ENCODE data around the gene HERC3. TPM values are rescaled to one million over a fixed set of nuclear protein-coding genes. Genes with fewer than 3 reads are reported as not detected.

Gene HERC3
- total and polyA plus RNA-seq, 8 donors, result 4.4 to 58.0 (median 34.2) TPM

- DNase-seq, result peak; percentile 62 to 92
- H3K27me3 ChIP-seq, result no peaks in the 10 kb centered on the region
- peaks cover 0 to 30% (median 27%) of the 10 kb centered on the region in 4 donors for H3K36me3 ChIP-seq
- H3K9me3 ChIP-seq, result no peaks in the 10 kb centered on the region
- peak within 1 kb of the TSS; percentile 52 to 87 (median 82) for H3K27ac ChIP-seq
- peak within 1 kb of the TSS; percentile 51 to 62 (median 57) for H3K4me3 ChIP-seq
- peaks cover 0 to 25% (median 5%) of the 10 kb centered on the region in 4 donors for H3K4me1 ChIP-seq
- 51 to 62% (median 54%) methylated on average over 30 to 40 of the region's 40 CpGs for WGBS, 5 donors
- no peak for TF ChIP-seq EP300 (IDR thresholded peaks at IDR 0.05)
- TF ChIP-seq POLR2AphosphoS5 (IDR thresholded peaks at IDR 0.05), result peak; percentile 62 to 80 (median 63)
- peak in 1 of 4 donors; percentile 55 for TF ChIP-seq POLR2A (IDR thresholded peaks at IDR 0.05)
- intact Hi-C loops (cut with DNase I; ENCODE audit: low total_unique reads), result no loop called here
Observed at GRCh38 chr4:88697588-88698329, 105.5 kb downstream of the HERC3 start, which contains the start of gene NAP1L5. Gene NAP1L5, minus strand, starts transcription at chr4:88697829. Its CDS starts 75 bp downstream, at chr4:88697754.

- Histone ChIP-seq H3K27me3 (no peaks in the 10 kb centered on the region), H3K4me1 (peaks cover 0 to 22% (median 4%) of the 10 kb centered on the region in 4 donors), H3K36me3 (peaks cover 0 to 33% (median 30%) of the 10 kb centered on the region in 4 donors), H3K9me3 (no peaks in the 10 kb centered on the region), H3K4me3 (no peak overlapping the region), H3K27ac (peak overlapping the region in 1 of 5 donors; percentile 87)
- 96 to 99% (median 99%) methylated on average over 7 of the region's 7 CpGs for WGBS, 5 donors
- intact Hi-C loops (cut with DNase I; ENCODE audit: low total_unique reads), result no loop called here
- DNase-seq, result no peak
- TF ChIP-seq CTCF (IDR thresholded peaks at IDR 0.05), result no peak
- no peak for TF ChIP-seq EP300 (IDR thresholded peaks at IDR 0.05)
- no peak for TF ChIP-seq POLR2A (IDR thresholded peaks at IDR 0.05)
- no peak for TF ChIP-seq POLR2AphosphoS5 (IDR thresholded peaks at IDR 0.05)
Observed at GRCh38 chr4:88698519-88698918, 106.2 kb downstream of the HERC3 start.

GRCh38 chr4:88702782-88703181 is 110.5 kb downstream of the HERC3 start:
- Histone ChIP-seq H3K36me3 (peaks cover 8 to 60% (median 55%) of the 10 kb centered on the region in 4 donors), H3K4me1 (peaks cover 0 to 12% (median 6%) of the 10 kb centered on the region in 4 donors), H3K4me3 (no peak overlapping the region), H3K27me3 (no peaks in the 10 kb centered on the region), H3K9me3 (no peaks in the 10 kb centered on the region), H3K27ac (no peak overlapping the region)
- WGBS, 5 donors, result 59 to 83% (median 66%) methylated on average over 2 of the region's 2 CpGs
- intact Hi-C loops (cut with DNase I; ENCODE audit: low total_unique reads), result loop anchor here (10.0 kb wide), 1 partner anchor 322 kb away; no protein-coding TSS in a partner anchor
- no peak for TF ChIP-seq POLR2A (IDR thresholded peaks at IDR 0.05)
- TF ChIP-seq POLR2AphosphoS5 (IDR thresholded peaks at IDR 0.05), result no peak
- TF ChIP-seq CTCF (IDR thresholded peaks at IDR 0.05), result no peak
- no peak for TF ChIP-seq EP300 (IDR thresholded peaks at IDR 0.05)
- no peak for DNase-seq

- DNase-seq, result no peak
- Histone ChIP-seq H3K36me3 (peaks cover 8 to 69% (median 57%) of the 10 kb centered on the region in 4 donors), H3K4me3 (no peak overlapping the region), H3K27ac (no peak overlapping the region), H3K9me3 (no peaks in the 10 kb centered on the region), H3K4me1 (peaks cover 0 to 12% (median 6%) of the 10 kb centered on the region in 4 donors), H3K27me3 (no peaks in the 10 kb centered on the region)
- intact Hi-C loops (cut with DNase I; ENCODE audit: low total_unique reads), result loop anchor here (10.0 kb wide), 1 partner anchor 320 kb away; no protein-coding TSS in a partner anchor
- TF ChIP-seq POLR2A (IDR thresholded peaks at IDR 0.05), result no peak
- no peak for TF ChIP-seq CTCF (IDR thresholded peaks at IDR 0.05)
- TF ChIP-seq EP300 (IDR thresholded peaks at IDR 0.05), result no peak
- no peak for TF ChIP-seq POLR2AphosphoS5 (IDR thresholded peaks at IDR 0.05)
Observed at GRCh38 chr4:88705223-88705622, 112.9 kb downstream of the HERC3 start.
